22Rv1 (cell line): ENCODE data around the gene KAZALD1.

Source experiments
- CTCF ChIP-seq: fragments of 450-650 bp; IDR thresholded peaks from 2 replicates; pipeline ENCODE4 v1.5.1; 2017; ENCODE audit warnings: mild to moderate bottlenecking
- ZFX ChIP-seq: fragments of 450-650 bp; IDR thresholded peaks from 2 replicates; pipeline ENCODE4 v1.6.1; 2017; ENCODE audit warnings: antibody characterized with exemption, borderline replicate concordance

- TF ChIP-seq CTCF (no peak), ZFX (no peak)
These were observed 29.9 kb downstream of the KAZALD1 start for GRCh38 chr10:101091546-101092290.
